ENCODE results near the gene RABGAP1L.
"Not testable (repeated sequence)": the region's sequence is repeated elsewhere in the genome, so short reads cannot be mapped to it uniquely, and the experiment has no call there.

The RABGAP1L gene

GRCh38 chr1:174534789-174535188, 375.5 kb downstream of the RABGAP1L start:
- Histone ChIP-seq H3K18ac (ENCODE audit: low read length) (no peak overlapping the region), H3K4me3 (ENCODE audit: low read length in 2 of 2) (no peak overlapping the region), H2BK15ac (ENCODE audit: low read length) (no peak overlapping the region), H3K4ac (ENCODE audit: low read length) (no peak overlapping the region), H3K4me1 (ENCODE audit: control insufficient read depth in 2 of 2, insufficient read depth in 1 of 2, low read depth in 1 of 2, low read length in 2 of 2) (no peaks in the 10 kb centered on the region), H2BK5ac (ENCODE audit: low read length) (no peak overlapping the region), H3K23ac (ENCODE audit: low read depth, low read length, poor library complexity) (no peak overlapping the region), H3K9ac (ENCODE audit: low read depth, low read length, poor library complexity) (no peak overlapping the region), H3K27ac (replicated peaks; ENCODE audit: low read length) (no peak overlapping the region), H3K36me3 (replicated peaks in 1 of 2; ENCODE audit: control insufficient read depth in 2 of 2, insufficient read depth in 2 of 2, low read length in 2 of 2) (no peaks in the 10 kb centered on the region), H3K79me1 (ENCODE audit: low read depth, low read length) (no peaks in the 10 kb centered on the region), H2AK5ac (ENCODE audit: low read depth, low read length) (no peak overlapping the region), H3K4me2 (ENCODE audit: insufficient read depth, low read length, poor library complexity, severe bottlenecking) (no peak overlapping the region), H3K9me3 (replicated peaks in 1 of 2; ENCODE audit: control insufficient read depth in 2 of 2, insufficient read depth in 1 of 2, low read depth in 1 of 2, low read length in 2 of 2) (peaks cover 0 to 2% of the 10 kb centered on the region in 2 donors), H4K8ac (ENCODE audit: low read depth, low read length) (no peak overlapping the region), H3K14ac (ENCODE audit: low read length) (no peak overlapping the region), H2BK12ac (ENCODE audit: low read length) (no peak overlapping the region), H2BK120ac (ENCODE audit: low read depth, low read length) (no peak overlapping the region), H2AFZ (ENCODE audit: low read length) (no peak overlapping the region), H4K91ac (ENCODE audit: low read depth, low read length, poor library complexity) (no peak overlapping the region), H3K27me3 (ENCODE audit: control insufficient read depth in 3 of 3, insufficient read depth in 3 of 3, low read depth in 1 of 3, low read length in 3 of 3) (no peaks in the 10 kb centered on the region)
- DNase-seq (ENCODE audit: low spot score) = no peak

GRCh38 chr1:174535207-174535606, 375.9 kb downstream of the RABGAP1L start:
- no peak overlapping the region for H2AFZ ChIP-seq (ENCODE audit: low read length)
- WGBS, 2 donors (ENCODE audit: extremely low coverage in 2 of 2, insufficient read length in 2 of 2, insufficient replicate concordance in 1 of 2) = no CpG with 5 or more reads among the region's 2 CpGs
- H3K36me3 ChIP-seq (replicated peaks in 1 of 2; ENCODE audit: control insufficient read depth in 2 of 2, insufficient read depth in 2 of 2, low read length in 2 of 2) = no peaks in the 10 kb centered on the region
- no peak overlapping the region for H4K8ac ChIP-seq (ENCODE audit: low read depth, low read length)
- no peaks in the 10 kb centered on the region for H3K27me3 ChIP-seq (ENCODE audit: control insufficient read depth in 3 of 3, insufficient read depth in 3 of 3, low read depth in 1 of 3, low read length in 3 of 3)
- H2BK12ac ChIP-seq (ENCODE audit: low read length) = no peak overlapping the region
- no peak overlapping the region for H3K9ac ChIP-seq (ENCODE audit: low read depth, low read length, poor library complexity)
- no peak overlapping the region for H3K27ac ChIP-seq (replicated peaks; ENCODE audit: low read length)
- H2BK120ac ChIP-seq (ENCODE audit: low read depth, low read length) = no peak overlapping the region
- no peaks in the 10 kb centered on the region for H3K4me1 ChIP-seq (ENCODE audit: control insufficient read depth in 2 of 2, insufficient read depth in 1 of 2, low read depth in 1 of 2, low read length in 2 of 2)
- no peak for DNase-seq (ENCODE audit: low spot score)
- no peak overlapping the region for H3K4me2 ChIP-seq (ENCODE audit: insufficient read depth, low read length, poor library complexity, severe bottlenecking)
- H3K79me1 ChIP-seq (ENCODE audit: low read depth, low read length) = no peaks in the 10 kb centered on the region
- H2BK15ac ChIP-seq (ENCODE audit: low read length) = no peak overlapping the region
- H4K91ac ChIP-seq (ENCODE audit: low read depth, low read length, poor library complexity) = no peak overlapping the region
- no peak overlapping the region for H3K4ac ChIP-seq (ENCODE audit: low read length)
- no peak overlapping the region for H3K14ac ChIP-seq (ENCODE audit: low read length)
- H3K4me3 ChIP-seq (ENCODE audit: low read length in 2 of 2) = no peak overlapping the region
- no peak overlapping the region for H2AK5ac ChIP-seq (ENCODE audit: low read depth, low read length)
- H3K18ac ChIP-seq (ENCODE audit: low read length) = no peak overlapping the region
- H3K23ac ChIP-seq (ENCODE audit: low read depth, low read length, poor library complexity) = no peak overlapping the region
- no peak overlapping the region for H2BK5ac ChIP-seq (ENCODE audit: low read length)
- peaks cover 0 to 2% of the 10 kb centered on the region in 2 donors for H3K9me3 ChIP-seq (replicated peaks in 1 of 2; ENCODE audit: control insufficient read depth in 2 of 2, insufficient read depth in 1 of 2, low read depth in 1 of 2, low read length in 2 of 2)

- not testable (repeated sequence) for H3K4me1 ChIP-seq (ENCODE audit: control insufficient read depth in 2 of 2, insufficient read depth in 1 of 2, low read depth in 1 of 2, low read length in 2 of 2); H2BK15ac ChIP-seq (ENCODE audit: low read length); H2BK5ac ChIP-seq (ENCODE audit: low read length); H2BK120ac ChIP-seq (ENCODE audit: low read depth, low read length); H3K9me3 ChIP-seq (replicated peaks in 1 of 2; ENCODE audit: control insufficient read depth in 2 of 2, insufficient read depth in 1 of 2, low read depth in 1 of 2, low read length in 2 of 2); H4K91ac ChIP-seq (ENCODE audit: low read depth, low read length, poor library complexity); H3K4me3 ChIP-seq (ENCODE audit: low read length in 2 of 2); H3K79me1 ChIP-seq (ENCODE audit: low read depth, low read length); H3K4me2 ChIP-seq (ENCODE audit: insufficient read depth, low read length, poor library complexity, severe bottlenecking); H3K14ac ChIP-seq (ENCODE audit: low read length); H4K8ac ChIP-seq (ENCODE audit: low read depth, low read length); H3K23ac ChIP-seq (ENCODE audit: low read depth, low read length, poor library complexity); H3K27ac ChIP-seq (replicated peaks; ENCODE audit: low read length); H2BK12ac ChIP-seq (ENCODE audit: low read length); H3K9ac ChIP-seq (ENCODE audit: low read depth, low read length, poor library complexity); H3K18ac ChIP-seq (ENCODE audit: low read length); DNase-seq (ENCODE audit: low spot score); H3K27me3 ChIP-seq (ENCODE audit: control insufficient read depth in 3 of 3, insufficient read depth in 3 of 3, low read depth in 1 of 3, low read length in 3 of 3); H3K36me3 ChIP-seq (replicated peaks in 1 of 2; ENCODE audit: control insufficient read depth in 2 of 2, insufficient read depth in 2 of 2, low read length in 2 of 2); H2AK5ac ChIP-seq (ENCODE audit: low read depth, low read length); H3K4ac ChIP-seq (ENCODE audit: low read length); H2AFZ ChIP-seq (ENCODE audit: low read length)
- WGBS, 2 donors (ENCODE audit: extremely low coverage in 2 of 2, insufficient read length in 2 of 2, insufficient replicate concordance in 1 of 2) = no CpG with 5 or more reads among the region's 2 CpGs
Observed at GRCh38 chr1:174543421-174543820, 384.1 kb downstream of the RABGAP1L start.

- Histone ChIP-seq H3K4ac (ENCODE audit: low read length) (no peak overlapping the region), H3K9ac (ENCODE audit: low read depth, low read length, poor library complexity) (no peak overlapping the region), H2AFZ (ENCODE audit: low read length) (no peak overlapping the region), H3K27me3 (ENCODE audit: control insufficient read depth in 3 of 3, insufficient read depth in 3 of 3, low read depth in 1 of 3, low read length in 3 of 3) (no peaks in the 10 kb centered on the region), H2BK12ac (ENCODE audit: low read length) (no peak overlapping the region), H3K27ac (replicated peaks; ENCODE audit: low read length) (no peak overlapping the region), H3K4me1 (ENCODE audit: control insufficient read depth in 2 of 2, insufficient read depth in 1 of 2, low read depth in 1 of 2, low read length in 2 of 2) (no peaks in the 10 kb centered on the region), H2BK120ac (ENCODE audit: low read depth, low read length) (no peak overlapping the region), H3K4me3 (ENCODE audit: low read length in 2 of 2) (no peak overlapping the region), H3K4me2 (ENCODE audit: insufficient read depth, low read length, poor library complexity, severe bottlenecking) (no peak overlapping the region), H3K9me3 (replicated peaks in 1 of 2; ENCODE audit: control insufficient read depth in 2 of 2, insufficient read depth in 1 of 2, low read depth in 1 of 2, low read length in 2 of 2) (no peaks in the 10 kb centered on the region), H3K23ac (ENCODE audit: low read depth, low read length, poor library complexity) (no peak overlapping the region), H3K36me3 (replicated peaks in 1 of 2; ENCODE audit: control insufficient read depth in 2 of 2, insufficient read depth in 2 of 2, low read length in 2 of 2) (no peaks in the 10 kb centered on the region), H4K91ac (ENCODE audit: low read depth, low read length, poor library complexity) (no peak overlapping the region), H3K79me1 (ENCODE audit: low read depth, low read length) (no peaks in the 10 kb centered on the region), H3K18ac (ENCODE audit: low read length) (no peak overlapping the region), H3K14ac (ENCODE audit: low read length) (no peak overlapping the region), H2AK5ac (ENCODE audit: low read depth, low read length) (no peak overlapping the region), H2BK5ac (ENCODE audit: low read length) (no peak overlapping the region), H2BK15ac (ENCODE audit: low read length) (no peak overlapping the region), H4K8ac (ENCODE audit: low read depth, low read length) (no peak overlapping the region)
- WGBS, 2 donors (ENCODE audit: extremely low coverage in 2 of 2, insufficient read length in 2 of 2, insufficient replicate concordance in 1 of 2) = no CpG with 5 or more reads among the region's 3 CpGs
- no peak for DNase-seq (ENCODE audit: low spot score)
Observed at GRCh38 chr1:174550296-174550695, 391.0 kb downstream of the RABGAP1L start.

Data from neuronal stem cell (in vitro differentiated cells).